Heart left ventricle (tissue), 13 donors: ENCODE measurements around the gene COL27A1.

Experiments
- POLR2A ChIP-seq, 2 donors: fragments of 450-650 bp; IDR thresholded peaks; one replicate each; pipeline ENCODE4 v1.6.1; 2017; ENCODE audit warnings: antibody characterized with exemption in 2 of 2, mild to moderate bottlenecking in 2 of 2, moderate library complexity in 2 of 2
- TF ChIP-seq, protein P1 (sequence below), 12 donors: fragments of 200-600 bp; sonication (generic) in 4 of 12; IDR thresholded peaks; one replicate each; pipeline versions ENCODE4 v1.5.0 to v1.8.0; 2018 to 2022; ENCODE audit warnings: antibody characterized with exemption in 12 of 12, mild to moderate bottlenecking in 5 of 12
- donor health status: ischemic (EF 13 %, LVEDD 7.1; RV severe dilation, severe dysfunction).
- donor health status: DM: no; HTN: yes; CAD: no.
- donor health status: DM: no; HTN: no; CAD: no.
- donor health status: ischemic (EF 25% LVEDD 6.9; RV normal size, moderate dysfunction).
- donor health status: ischemic (EF 25% LVEDD 5.7; RV mildly dilated, moderate dysfunction).
- donor health status: ischemic (EF 35%, LVEDD 5.7; RV mildly dilated, moderate dysfunction).
- donor health status: nonischemic (EF 11% LVEDD 7.7; RV severe dilation, severe dysfunction).
- donor health status: DM: yes; HTN: yes; CAD: no.
- donor health status: PGD.
- donor health status: ischemic (EF 29% LVEDD 5.4; RV normal size, mild dysfunction).
- donor health status: nonischemic (EF 23%, LVEDD 6.1; RV moderate dilation, normal function).

DNA sequence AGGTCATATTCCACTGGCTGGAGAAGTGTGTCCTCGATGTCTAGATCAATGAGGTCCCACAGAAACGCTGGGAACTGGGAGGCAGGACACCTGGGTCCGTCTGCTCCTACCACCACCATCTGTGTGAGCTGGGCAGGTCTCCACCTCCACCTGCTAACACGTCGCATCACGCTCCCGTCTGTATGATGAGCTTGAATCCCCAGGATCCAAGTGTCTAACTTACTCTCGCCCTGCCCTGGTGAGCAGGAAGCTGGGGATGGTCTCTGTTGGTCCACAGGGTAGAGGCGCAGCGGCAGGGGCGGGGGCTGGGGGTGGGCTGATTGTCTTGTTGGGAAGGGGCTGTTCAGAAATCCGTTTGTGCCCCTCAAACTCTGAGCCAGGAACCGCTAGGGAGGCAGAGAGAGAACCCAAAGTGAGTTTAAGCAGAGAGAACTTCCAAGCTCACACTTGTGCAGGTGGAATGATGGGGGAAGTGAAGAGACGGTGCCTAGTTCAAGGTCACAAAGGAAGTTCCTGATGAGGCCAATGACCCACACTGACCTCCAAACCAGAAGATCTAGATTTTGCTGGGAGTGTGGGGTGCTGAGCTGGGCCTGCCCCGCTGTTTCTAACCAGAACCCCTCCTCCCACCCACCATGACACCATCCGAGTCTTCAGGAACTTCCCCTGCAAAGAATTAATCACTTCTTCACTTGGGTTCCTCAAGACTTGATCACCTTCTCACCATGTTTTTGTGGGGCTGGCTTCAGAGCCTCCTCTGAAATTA lies 195.5 kb downstream of the COL27A1 start:
- TF ChIP-seq, protein P1, sequence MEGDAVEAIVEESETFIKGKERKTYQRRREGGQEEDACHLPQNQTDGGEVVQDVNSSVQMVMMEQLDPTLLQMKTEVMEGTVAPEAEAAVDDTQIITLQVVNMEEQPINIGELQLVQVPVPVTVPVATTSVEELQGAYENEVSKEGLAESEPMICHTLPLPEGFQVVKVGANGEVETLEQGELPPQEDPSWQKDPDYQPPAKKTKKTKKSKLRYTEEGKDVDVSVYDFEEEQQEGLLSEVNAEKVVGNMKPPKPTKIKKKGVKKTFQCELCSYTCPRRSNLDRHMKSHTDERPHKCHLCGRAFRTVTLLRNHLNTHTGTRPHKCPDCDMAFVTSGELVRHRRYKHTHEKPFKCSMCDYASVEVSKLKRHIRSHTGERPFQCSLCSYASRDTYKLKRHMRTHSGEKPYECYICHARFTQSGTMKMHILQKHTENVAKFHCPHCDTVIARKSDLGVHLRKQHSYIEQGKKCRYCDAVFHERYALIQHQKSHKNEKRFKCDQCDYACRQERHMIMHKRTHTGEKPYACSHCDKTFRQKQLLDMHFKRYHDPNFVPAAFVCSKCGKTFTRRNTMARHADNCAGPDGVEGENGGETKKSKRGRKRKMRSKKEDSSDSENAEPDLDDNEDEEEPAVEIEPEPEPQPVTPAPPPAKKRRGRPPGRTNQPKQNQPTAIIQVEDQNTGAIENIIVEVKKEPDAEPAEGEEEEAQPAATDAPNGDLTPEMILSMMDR (IDR thresholded peaks at IDR 0.05) = no peak
- no peak for TF ChIP-seq POLR2A (IDR thresholded peaks at IDR 0.05)
